GM12864 (cell line): ENCODE results near the gene SEC61G.

Experiments used
- DNase-seq: peaks from one replicate; pipeline ENCODE4 v3.0.0-alpha.2; 2011; ENCODE audit warnings: low read depth
- H3K4me3 ChIP-seq: 2 replicates; pipeline ENCODE4 v1.5.1; 2011; ENCODE audit warnings: mild to moderate bottlenecking, low read depth, low read length, control low read depth
- TF ChIP-seq, protein P1 (sequence below): IDR thresholded peaks from 2 replicates; pipeline ENCODE4 v1.5.1; 2011; ENCODE audit warnings: low read depth, mild to moderate bottlenecking, moderate library complexity, low read length, control low read depth, inconsistent platforms; ENCODE audit errors: missing control alignments

Gene SEC61G

DNA sequence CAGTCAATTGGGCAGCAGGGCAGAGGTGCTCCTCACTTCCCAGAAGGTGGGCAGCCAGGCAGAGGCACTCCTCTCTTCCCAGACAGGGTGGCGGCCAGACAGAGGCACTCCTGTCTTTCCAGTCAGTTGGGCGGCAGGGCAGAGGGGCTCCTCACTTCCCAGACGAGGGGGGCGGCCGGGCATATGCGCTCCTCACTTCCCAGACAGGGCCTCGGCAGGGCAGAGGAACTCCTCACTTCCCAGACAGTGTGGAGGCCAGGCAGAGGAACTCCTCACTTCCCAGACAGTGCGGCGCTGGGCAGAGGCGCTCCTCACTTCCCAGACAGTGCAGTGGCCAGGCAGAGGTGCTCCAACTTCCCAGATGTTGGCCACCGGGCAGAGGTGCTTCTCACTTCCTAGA is 33.4 kb upstream of the SEC61G start:
- TF ChIP-seq, protein P1, sequence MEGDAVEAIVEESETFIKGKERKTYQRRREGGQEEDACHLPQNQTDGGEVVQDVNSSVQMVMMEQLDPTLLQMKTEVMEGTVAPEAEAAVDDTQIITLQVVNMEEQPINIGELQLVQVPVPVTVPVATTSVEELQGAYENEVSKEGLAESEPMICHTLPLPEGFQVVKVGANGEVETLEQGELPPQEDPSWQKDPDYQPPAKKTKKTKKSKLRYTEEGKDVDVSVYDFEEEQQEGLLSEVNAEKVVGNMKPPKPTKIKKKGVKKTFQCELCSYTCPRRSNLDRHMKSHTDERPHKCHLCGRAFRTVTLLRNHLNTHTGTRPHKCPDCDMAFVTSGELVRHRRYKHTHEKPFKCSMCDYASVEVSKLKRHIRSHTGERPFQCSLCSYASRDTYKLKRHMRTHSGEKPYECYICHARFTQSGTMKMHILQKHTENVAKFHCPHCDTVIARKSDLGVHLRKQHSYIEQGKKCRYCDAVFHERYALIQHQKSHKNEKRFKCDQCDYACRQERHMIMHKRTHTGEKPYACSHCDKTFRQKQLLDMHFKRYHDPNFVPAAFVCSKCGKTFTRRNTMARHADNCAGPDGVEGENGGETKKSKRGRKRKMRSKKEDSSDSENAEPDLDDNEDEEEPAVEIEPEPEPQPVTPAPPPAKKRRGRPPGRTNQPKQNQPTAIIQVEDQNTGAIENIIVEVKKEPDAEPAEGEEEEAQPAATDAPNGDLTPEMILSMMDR, result no peak
- no peak for DNase-seq

DNA sequence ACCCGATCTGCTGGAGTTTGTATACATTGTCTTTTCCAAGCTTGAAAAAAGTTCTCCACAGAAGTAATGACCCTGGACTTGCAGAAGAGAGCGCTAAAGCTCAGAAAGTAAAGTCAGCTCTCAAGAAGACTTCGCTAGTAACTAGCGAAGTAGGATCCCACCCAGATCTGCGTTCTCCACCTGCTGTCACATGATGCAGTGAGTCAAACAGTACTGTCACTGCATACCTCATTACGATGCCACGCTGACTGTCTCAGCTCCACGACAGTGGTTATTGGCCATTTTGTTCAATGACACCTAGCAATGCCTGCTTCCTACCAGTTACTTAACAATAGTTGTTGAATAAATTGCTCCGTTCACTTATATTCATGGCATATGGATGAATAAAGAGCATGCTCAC is 29.7 kb upstream of the SEC61G start:
- no peak overlapping the region for H3K4me3 ChIP-seq
- peak; percentile 16 for DNase-seq
- TF ChIP-seq, protein P1, result peak; percentile 62

More for the DNA sequence above, 33.4 kb upstream of the SEC61G start:
- H3K4me3 ChIP-seq, result no peak overlapping the region

DNA sequence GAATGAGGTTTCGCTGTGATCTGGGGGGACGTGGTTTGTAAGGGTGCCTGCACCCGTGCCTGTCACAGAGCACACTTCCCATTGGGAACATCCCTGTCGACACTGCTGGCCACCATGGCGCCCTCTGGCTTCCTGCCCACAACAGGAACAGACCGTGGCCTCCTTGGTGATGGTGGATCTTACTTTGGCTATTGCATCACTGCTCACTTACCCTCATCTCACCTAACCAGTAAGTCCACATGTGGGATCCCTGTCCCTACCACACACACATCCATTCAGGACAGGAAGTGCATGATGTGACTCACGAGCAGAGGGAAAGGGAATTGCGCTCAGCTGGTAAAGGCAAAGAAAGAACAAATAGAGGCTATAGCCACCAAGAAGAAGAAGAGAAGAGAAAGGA is 26.2 kb upstream of the SEC61G start:
- no peak for DNase-seq
- H3K4me3 ChIP-seq, result no peak overlapping the region
- TF ChIP-seq, protein P1, result no peak

GRCh38 chr7:54783952-54784351 is 24.9 kb upstream of the SEC61G start:
- H3K4me3 ChIP-seq, result no peak overlapping the region
- TF ChIP-seq, protein P1, result no peak
- no peak for DNase-seq

DNA sequence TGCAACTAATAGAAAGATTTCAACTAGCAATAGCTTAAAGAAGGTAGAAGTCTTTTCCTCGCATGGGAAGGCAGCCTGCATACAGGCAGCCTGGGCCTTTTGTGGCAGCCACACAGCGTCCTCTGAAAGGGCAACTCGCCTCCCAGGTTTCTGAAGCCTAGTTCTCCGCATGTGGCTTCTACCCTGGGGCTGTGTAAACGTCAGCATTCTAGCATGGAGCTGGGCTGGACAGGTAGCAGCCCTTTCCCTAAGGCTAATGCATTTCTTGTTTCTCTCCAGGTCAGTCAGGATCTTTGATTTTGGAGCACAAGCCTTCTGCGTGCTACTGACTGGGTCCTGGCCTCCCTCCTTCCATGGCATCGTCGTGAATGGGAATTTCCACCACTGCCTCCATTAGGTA is 23.8 kb upstream of the SEC61G start:
- DNase-seq, result no peak
- TF ChIP-seq, protein P1, result no peak
- no peak overlapping the region for H3K4me3 ChIP-seq

- no peak overlapping the region for H3K4me3 ChIP-seq
- DNase-seq, result no peak
- TF ChIP-seq, protein P1, result no peak
Observed at GRCh38 chr7:54782314-54782713, 23.3 kb upstream of the SEC61G start.

DNA sequence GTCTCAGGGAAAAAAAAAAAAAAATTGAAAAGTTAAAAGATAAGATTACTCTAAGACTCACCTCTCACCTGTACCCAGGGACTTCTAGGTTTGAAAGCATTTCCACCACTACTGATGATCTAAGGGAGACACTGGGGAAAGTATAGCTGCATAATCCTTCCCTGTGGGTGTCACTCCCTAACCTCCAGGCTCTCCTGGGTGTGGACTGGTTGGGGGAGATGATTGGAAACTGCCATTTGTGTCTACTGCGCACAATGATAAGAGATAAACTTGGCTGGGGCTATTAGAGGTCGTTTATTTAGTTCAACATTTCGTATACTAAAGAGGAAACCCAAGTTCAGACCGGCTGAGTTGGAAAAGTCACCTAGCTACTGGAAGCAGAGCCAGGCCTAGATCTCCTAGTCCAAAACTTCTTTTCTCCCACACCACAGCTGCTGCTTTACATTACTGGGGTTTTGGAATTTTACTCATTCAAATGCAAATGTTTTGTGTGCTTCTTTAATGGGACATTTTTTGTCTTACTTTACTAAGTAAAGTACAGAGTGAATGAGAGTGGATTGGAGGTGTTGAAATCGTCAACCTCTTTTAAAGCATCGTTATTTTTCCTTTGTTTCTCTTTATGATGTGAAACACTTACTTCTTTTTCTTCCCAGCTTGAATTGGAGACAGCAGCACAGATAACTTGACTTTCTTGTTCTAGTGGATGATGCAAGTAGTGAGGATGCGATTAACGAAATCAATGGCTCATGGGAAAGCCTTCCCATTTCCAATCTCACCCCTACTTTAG is 22.3 kb upstream of the SEC61G start:
- no peak overlapping the region for H3K4me3 ChIP-seq

More for the DNA sequence above, 22.3 kb upstream of the SEC61G start:
- TF ChIP-seq, protein P1, result no peak
- DNase-seq, result no peak
